Neural cell (in vitro differentiated cells): ENCODE measurements around the gene BLVRB.

Source experiments
- CTCF ChIP-seq: fragments of 450-650 bp; IDR thresholded peaks from 2 replicates; pipeline ENCODE4 v1.5.1; 2014; ENCODE audit warnings: antibody characterized with exemption, mild to moderate bottlenecking, moderate library complexity; ENCODE audit not compliant: poor library complexity, severe bottlenecking
- EP300 ChIP-seq: fragments of 450-650 bp; conservative IDR thresholded peaks from 2 replicates; pipeline ENCODE4 v1.6.1; 2014; ENCODE audit warnings: antibody characterized with exemption, mild to moderate bottlenecking, moderate library complexity; ENCODE audit not compliant: poor library complexity, severe bottlenecking
- EZH2 ChIP-seq: fragments of 200-600, 300-800 bp; shearing (Covaris generic), sonication (generic); IDR thresholded peaks from 2 replicates; pipeline ENCODE4 v1.6.1; 2014; ENCODE audit warnings: antibody characterized with exemption, low read length, borderline replicate concordance, mild to moderate bottlenecking; ENCODE audit not compliant: insufficient read depth, poor library complexity, severe bottlenecking
- MXI1 ChIP-seq: fragments of 450-650 bp; conservative IDR thresholded peaks from 2 replicates; pipeline ENCODE4 v1.6.1; 2014; ENCODE audit warnings: antibody characterized with exemption, mild to moderate bottlenecking; ENCODE audit not compliant: poor library complexity, severe bottlenecking
- RAD21 ChIP-seq: fragments of 450-650 bp; conservative IDR thresholded peaks from 2 replicates; pipeline ENCODE4 v1.6.1; 2014; ENCODE audit warnings: antibody characterized with exemption, mild to moderate bottlenecking, moderate library complexity
- REST ChIP-seq: IDR thresholded peaks from 2 replicates; pipeline ENCODE4 v1.6.1; 2012; ENCODE audit warnings: borderline replicate concordance
- TAF1 ChIP-seq: IDR thresholded peaks from 2 replicates; pipeline ENCODE4 v1.6.1; 2012; ENCODE audit warnings: low read depth

GRCh38 chr19:40513741-40514315 is 48.3 kb upstream of the BLVRB start:
- no peak for TF ChIP-seq REST
- TF ChIP-seq CTCF, result no peak
- TF ChIP-seq EZH2, result no peak
- no peak for TF ChIP-seq EP300
- no peak for TF ChIP-seq TAF1
- TF ChIP-seq RAD21, result no peak
- no peak for TF ChIP-seq MXI1
